Fibroblast of peridontal ligament (primary cell): Measurements from ENCODE around the gene C1QTNF9.
"Not testable (repeated sequence)": the region's sequence is repeated elsewhere in the genome, so short reads cannot be mapped to it uniquely, and the experiment has no call there.

Experiments used
- DNase-seq: peaks from one replicate; pipeline ENCODE4 v3.0.0-alpha.2; 2010; ENCODE audit errors: extremely low read depth

Gene C1QTNF9

GRCh38 chr13:24323036-24323738 lies 13.8 kb downstream of the C1QTNF9 start:
- no peak for DNase-seq

GRCh38 chr13:24323739-24324075 lies 14.3 kb downstream of the C1QTNF9 start:
- no peak for DNase-seq

DNA sequence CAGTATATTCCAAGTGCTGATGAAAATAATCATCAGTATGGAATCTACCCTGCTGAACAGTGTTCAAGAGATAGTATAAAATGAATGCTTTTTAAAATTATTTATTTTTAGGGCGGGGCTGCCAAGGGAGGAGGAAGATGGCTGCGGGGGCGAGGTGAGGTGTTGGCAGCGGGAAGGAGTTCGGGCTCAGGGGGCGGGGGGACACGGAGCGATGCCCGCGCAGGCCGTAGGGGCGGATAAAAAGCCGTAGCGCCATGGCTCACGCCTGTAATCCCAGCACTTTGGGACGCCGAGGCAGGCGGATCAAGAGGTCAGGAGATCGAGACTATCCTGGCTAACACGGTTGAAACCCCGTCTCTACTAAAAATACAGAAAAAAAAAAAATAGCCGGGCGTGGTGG lies 18.2 kb downstream of the C1QTNF9 start:
- DNase-seq = not testable (repeated sequence)

DNA sequence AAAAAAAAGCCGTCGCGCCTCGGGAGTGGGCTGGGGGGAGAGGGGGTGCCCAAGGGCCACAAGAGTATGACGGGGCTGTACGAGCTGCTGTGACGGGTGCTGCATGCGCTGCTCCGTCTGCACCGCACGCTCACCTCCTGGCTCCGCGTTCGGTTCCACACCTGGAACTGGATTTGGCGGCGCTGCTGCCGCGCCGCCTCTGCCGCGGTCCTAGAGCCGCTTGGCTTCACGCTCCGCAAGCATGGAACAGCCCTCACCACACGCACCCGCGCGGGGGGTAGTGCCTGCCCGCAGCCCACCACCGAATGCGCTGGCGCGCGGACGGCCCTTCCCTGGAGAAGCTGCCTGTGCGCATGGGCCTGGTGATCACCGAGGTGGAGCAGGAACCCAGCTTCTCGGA lies 18.8 kb downstream of the C1QTNF9 start:
- no peak for DNase-seq

DNA sequence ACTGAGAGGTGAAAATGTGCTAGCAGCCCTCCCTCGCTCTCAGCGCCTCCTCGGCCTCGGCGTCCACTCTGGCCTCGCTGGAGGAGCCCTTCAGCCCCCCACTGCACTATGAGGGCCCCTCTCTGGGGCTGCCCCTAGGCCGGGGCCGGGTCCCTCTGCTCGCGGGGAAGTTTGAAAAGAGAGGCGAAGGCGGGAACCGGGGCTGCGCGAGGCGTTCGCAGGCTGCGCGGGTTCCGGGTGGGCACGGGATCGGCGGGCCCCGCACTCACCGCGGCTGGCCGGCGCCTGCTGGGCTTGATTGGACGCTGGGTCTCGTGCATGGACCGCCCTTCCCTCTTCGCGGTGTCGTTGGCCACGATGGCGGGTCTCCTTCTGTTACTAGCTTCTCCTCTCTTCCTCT lies 29.3 kb downstream of the C1QTNF9 start:
- DNase-seq = no peak

- no peak for DNase-seq
Observed at GRCh38 chr13:24339937-24340607, 30.7 kb downstream of the C1QTNF9 start.

- no peak for DNase-seq
Observed at GRCh38 chr13:24340608-24340955, 31.2 kb downstream of the C1QTNF9 start.

GRCh38 chr13:24341439-24341838 lies 32.1 kb downstream of the C1QTNF9 start:
- DNase-seq = peak; percentile 9

- no peak for DNase-seq
Observed at GRCh38 chr13:24348385-24348784, 39.0 kb downstream of the C1QTNF9 start.

GRCh38 chr13:24348797-24349515 lies 39.6 kb downstream of the C1QTNF9 start:
- DNase-seq = no peak

GRCh38 chr13:24349778-24350664 lies 40.6 kb downstream of the C1QTNF9 start:
- DNase-seq = not testable (repeated sequence)

DNA sequence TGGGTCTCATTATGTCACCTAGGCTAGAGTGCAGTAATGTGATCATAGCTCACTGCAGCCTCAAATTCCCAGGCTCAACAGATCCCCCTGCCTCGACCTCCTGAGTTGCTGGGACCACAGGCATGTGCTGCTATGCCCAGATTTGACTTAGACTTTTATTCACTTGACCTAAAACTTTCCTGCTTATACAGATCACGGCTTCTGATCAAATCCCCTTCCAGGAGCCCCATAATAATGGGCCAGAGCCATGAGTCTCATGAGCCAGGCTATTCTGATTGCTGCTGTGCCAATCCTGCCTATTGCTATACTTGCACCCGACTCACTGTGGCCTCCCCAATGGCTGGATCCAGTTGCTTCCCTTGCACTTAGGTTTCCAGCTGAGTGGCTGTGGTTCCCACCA lies 42.0 kb downstream of the C1QTNF9 start:
- DNase-seq = no peak

DNA sequence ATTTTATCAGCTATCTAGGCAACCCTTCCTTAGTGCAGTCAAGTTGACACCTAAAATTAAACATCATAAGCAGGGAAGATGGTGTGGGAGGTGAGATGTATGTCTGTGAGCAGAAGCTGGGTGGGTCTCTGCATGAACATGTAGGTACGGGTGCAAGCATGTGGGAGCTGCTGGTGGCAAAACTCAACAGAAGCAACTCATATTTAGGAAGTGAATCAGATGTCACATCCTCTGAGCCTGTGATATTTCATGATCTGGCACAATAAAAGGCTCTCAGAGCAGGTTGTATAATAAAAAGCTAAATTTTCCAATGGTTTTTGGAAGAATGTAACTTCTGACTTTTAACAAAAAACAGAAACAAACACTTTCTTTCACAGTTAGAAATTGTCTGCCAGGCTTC lies 44.4 kb downstream of the C1QTNF9 start:
- DNase-seq = no peak

DNA sequence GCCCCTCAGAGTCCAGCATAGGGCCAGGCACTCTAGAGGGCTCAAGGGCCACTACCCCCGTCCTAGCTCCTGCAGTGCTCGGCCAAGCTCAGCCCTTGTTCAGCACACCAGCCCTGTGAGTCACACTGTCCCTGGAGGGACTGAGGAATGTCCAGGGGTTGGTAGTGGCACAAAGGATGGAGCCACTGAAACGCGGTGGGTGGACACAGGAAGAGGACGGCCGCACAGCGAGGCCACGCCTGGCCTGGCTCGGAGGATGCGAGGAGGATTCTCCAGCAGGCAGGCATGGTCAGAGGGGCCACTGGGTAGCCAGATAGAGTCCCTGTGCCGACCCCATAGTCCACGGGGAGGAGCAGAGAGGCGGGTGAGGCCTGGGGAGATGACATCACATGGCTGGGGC lies 45.7 kb downstream of the C1QTNF9 start:
- no peak for DNase-seq

- DNase-seq = no peak
Observed at GRCh38 chr13:24356270-24356669, 46.9 kb downstream of the C1QTNF9 start.

DNA sequence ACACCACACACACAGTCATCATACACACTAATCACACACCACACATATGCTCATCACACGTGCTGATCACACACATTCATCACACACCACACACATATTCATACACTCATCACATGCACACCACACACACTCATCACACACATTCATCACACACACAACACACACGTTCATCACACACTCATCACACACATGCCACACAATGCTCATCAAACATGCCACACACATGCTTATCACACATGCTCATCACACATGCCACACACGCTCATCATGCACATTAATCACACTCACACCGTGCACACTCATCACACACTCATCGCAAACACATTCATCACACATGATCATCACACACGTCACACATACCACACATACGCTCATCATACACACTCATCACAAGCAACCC lies 47.5 kb downstream of the C1QTNF9 start:
- DNase-seq = no peak

- no peak for DNase-seq
Observed at GRCh38 chr13:24357756-24358155, 48.4 kb downstream of the C1QTNF9 start.

DNA sequence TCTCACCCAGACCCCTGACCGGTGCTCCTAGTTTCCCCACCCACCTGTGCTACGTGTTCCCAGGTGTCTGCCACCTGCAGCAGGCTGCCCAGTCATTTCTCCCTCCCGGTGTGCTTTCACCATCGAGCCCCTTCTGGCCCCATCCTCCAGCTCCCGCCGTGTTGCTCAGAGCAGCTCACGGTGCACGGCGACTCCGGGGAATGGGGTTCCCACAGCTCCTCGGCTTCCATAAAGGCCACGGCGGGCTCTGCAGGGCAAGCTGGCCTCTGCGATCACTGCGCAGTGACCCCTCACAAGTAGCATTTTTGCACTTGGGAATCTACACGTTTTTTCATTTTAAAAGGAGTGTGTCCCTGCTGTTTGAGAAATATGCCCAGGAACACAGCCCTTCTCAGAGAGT lies 49.5 kb downstream of the C1QTNF9 start:
- not testable (repeated sequence) for DNase-seq

GRCh38 chr13:24359252-24359651 lies 49.9 kb downstream of the C1QTNF9 start:
- not testable (repeated sequence) for DNase-seq

DNA sequence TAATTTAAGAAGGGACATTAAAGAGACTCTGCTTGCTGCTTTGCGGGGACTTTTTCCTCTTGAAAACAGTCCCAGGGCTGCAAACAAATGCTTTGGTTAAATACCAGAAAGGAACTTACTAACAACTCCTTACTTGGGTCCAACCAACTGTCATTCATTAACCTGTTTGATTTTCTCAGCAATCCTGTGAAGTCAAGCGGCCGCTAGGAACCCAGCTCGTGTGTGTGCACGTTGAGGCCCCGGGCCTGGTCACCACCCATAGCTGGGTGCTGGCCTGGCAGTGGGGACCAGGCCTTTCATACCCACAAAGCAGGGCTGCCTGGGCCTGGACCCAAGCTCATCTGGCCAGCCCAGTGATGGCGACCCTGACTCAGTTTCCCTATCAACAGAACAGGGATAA lies 50.7 kb downstream of the C1QTNF9 start:
- DNase-seq = no peak

DNA sequence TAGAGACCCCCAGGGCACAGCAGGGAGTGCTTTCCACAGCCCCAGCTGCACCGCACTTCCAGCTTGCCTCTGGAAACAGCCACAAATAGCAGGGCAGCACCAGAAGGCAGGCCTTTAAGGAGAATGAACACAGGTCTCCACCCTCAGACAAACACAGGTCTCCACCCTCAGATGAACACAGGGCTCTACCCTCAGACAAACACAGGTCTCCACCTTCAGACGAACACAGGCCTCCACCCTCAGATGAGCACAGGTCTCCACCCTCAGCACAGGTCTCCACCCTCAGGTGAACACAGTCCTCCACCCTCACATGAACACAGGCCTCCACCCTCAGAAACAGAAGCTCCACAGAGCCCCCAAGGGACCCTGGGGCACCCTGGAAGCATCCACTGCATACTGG lies 51.7 kb downstream of the C1QTNF9 start:
- no peak for DNase-seq

DNA sequence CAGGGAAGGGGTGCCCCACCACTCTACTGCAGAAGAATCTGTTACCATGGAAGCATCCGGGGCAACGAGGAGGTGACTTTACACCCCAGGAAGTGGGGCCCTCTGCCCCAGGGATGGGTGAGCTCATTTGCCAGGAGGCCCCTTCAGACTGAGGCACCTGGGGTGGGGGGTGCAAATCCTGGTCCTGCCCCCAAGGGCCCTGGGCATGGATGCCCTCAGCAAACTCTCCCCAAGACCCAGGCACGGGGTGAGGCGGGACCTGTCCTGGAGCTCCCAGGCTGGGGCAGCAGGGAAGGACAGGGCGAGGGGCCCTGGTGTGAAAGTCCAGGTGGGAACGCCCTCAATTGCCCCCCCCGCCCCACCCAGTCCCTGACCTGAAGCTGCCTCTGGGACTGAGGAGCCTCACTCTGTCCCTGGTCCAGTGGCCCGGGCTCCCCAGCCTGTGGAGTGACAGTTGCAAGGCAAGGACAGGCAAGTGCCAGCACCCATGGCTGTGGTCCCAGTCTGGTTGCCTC lies 52.5 kb downstream of the C1QTNF9 start:
- DNase-seq = no peak
